Occipital lobe (tissue), 2 donors: ENCODE measurements around the gene KIF15. TPM values are rescaled to one million over a fixed set of nuclear protein-coding genes. Genes with fewer than 3 reads are reported as not detected.

Experiments used
- DNase-seq: peaks from one replicate; lab custom pipeline; 2025; lab: John Stamatoyannopoulos, UW
- total RNA-seq: library from RNA; depleted of rRNA; stranded (reverse); fragments of >200 nt; gene quantifications from one replicate; pipeline ENCODE4 v1.2.3, GENCODE V29; 2014

KIF15 gene
- total RNA-seq, 1 donor from 2014 or later: 6.4 TPM

DNA sequence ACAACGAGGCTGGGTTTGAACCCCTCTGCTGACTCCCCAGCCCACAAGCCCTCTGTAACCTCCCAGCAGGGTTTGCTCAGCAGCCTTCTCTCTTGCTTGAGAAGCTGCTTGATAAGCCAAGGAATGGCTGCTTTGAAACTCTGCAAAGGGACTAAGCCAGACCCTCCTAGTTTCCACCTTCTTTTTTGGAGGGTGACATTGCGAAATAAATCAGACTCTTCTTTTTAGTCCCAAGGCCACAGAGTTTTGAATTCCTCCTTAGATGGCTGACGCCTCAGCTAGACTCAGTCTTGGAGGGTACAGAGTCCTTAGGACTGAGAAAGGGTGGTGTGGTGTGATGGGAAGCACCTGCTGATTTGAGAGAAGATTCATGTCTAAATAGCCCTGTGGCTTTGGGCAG, 114.0 kb downstream of the KIF15 start:
- no peak for DNase-seq

DNA sequence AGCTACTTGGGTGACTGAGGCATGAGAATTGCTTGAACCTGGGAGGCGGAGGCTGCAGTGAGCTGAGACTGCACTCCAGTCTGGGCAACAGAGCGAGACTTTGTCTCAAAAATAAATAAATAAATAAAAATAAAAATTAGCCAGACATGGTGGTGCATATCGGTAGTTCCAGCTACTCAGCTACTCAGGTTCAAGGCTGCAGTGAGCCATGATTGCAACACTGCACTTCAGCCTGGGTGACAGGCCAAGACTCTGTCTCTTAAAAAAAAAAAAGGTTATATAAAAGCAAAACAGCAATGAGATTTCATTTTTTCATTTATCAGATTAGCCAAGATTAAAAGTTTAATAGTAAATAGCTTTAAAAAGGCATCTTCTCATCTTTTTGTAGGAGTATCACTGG, 115.7 kb downstream of the KIF15 start:
- no peak for DNase-seq

DNA sequence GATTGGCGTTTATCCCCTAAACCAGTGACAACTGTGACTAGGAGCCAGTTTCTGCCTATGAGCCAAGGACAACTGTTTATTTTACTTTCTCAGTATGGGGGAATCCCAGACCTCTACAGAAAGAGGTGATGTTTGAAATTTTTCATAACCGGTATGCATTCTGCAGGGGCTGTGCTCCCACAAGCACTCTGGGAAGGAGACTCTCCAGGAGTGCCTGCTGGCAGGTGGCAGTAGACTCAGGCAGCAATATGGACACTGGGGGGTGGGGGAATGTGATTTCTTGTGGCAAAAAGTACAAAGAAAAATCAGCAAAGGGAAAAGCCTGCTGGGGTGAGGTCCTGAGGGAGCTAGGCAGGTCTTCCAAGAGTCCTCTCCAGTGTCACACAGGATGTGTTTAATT, 118.7 kb downstream of the KIF15 start:
- DNase-seq: no peak

DNA sequence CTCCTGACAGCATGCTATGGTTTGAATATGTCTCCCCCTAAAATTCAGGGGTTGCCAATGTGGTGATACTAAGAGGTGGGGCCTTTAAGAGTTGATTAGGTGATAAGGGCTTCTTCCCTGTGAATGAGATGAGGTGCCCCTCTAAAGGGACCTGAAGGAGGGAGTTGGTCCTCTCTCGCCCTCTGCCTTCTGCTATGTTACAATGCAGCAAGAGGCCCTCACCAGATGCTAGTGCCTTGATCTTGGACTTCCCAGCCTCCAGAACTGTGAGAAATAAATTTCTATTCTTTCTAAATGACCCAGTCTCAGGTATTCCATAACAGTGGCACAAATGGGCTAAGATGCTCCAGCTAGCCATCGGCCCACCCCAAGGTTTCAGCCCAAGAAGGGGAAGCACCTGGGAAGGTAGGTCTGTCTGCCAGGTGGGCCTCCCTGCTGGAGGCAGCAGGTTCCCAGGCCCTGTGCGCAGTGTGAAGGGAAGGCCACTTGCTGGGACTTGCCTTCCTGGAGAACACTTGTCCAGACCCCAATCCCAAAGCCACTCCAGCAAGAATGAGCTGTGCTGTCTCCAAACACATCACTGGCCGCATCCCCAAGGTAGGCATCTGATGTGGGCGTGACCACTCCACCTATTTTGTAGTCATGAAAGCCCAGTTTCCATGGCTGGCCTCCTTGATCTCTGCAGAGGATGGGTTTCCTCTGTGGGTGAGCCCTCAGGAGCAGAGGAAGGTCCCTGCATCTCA, 121.8 kb downstream of the KIF15 start:
- no peak for DNase-seq

DNA sequence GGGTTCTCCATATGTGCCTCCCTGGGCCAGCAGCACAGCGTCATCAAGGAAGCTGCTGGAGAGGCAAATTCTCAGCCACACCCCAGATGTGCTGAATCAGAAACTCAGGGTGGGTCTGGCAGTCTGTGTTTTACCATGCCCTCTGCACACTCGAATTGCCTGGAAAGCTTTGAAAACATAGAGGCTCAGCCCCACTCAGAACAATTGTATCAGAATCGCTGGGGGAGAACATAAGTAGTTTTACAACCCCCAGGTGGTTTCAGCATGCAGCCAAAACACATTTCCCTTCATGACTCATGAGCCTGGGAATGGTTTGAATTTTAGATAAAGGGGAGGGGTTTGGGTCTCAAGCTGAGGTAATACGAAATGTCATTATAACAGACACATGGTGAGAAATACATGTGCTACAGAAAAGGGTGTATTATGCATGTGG, 122.4 kb downstream of the KIF15 start:
- DNase-seq: no peak

DNA sequence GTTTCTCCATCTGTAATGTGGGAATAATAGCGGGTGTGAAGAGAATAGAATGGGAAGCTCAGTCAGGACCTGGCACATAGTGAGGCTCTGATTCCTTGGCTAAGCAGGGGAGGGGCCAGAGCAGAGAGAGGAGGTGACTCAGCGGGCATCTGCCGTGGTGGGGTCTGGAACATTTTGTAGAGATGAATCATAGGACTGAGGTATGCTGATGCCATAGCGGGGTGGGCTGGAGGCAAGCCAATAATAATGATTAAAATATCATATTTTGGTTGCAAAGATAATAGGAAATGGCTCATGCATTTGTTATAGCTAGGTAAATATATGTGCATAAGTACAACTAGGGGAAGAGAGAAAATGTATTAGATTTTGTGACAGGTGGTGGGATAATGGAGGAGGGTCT, 124.0 kb downstream of the KIF15 start:
- DNase-seq: no peak

DNA sequence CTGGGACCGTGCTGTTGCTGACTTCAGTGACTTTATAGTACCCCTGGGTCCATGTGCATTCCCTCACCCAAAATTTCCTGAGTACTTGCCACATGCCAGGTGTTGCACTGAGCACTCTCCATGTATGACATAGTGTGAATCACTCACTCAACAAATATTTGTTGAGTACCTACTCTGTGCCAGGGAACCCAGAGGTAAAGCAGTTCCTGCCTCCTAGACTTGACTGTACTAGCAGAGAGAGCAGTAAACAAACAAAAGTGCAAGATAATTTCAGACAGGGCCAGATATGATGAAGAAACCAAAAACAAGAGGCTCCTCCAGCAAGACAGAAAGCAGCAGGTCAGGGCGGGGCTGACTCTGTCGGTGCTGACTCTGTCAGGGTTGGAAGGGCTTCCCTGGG, 125.0 kb downstream of the KIF15 start:
- DNase-seq: no peak

DNA sequence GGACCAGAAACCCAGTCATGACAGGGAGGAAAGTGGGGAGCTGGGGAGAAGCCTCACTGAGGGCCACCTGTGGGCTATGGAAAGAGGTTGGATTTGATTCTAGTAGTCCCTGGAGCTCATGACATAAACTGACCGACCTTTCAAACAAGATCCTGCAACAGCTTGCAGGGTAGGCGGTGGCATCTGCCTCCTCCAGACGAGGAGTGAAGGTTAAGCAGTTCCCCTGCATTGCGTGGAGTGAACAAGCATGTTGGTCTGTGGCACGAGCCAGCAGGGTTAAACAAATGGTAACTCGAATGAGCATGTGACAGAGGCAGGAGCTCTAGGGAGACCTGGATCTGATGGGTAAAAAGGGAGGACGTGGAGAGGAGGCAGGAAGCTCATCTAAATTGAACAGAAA, 125.5 kb downstream of the KIF15 start:
- no peak for DNase-seq

DNA sequence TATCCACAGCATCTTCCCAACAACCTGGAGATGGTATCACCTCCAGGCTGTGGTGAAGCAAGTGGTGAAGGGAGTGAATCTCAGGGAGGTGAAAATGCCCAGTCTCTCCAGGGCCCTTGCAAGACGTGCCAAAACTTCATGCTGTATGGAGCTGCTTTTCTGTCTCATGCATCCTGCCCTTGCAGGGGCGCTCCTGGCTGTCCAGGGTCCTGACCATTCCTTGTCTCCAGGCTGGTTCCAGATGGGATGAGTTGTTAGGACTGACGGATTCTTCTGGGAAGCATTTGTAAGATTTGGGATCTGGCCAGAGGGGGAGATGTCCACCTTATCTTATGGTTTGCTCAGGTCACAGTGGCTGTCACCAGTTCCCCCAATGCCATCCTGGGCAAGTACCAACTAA, 128.7 kb downstream of the KIF15 start:
- DNase-seq: no peak

DNA sequence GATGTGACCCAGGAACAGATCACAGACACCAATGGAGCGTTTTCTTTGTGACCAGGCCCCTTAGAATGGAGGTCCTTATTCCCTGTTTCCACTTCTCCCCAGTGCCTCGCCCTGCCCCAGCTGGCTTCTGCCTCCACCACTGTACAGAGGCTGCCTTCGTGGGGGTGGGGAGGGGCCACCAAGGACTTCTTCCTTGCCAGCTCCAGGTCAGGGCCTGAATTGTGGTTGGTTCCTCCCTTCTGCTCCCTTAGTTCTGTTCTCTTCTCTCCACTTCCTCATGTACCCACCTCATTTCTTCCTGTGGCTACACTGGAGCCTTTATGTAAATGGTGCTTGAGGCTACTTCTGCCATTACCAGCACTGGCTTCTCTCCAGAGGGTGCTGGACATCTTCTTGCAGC, 129.3 kb downstream of the KIF15 start:
- no peak for DNase-seq

DNA sequence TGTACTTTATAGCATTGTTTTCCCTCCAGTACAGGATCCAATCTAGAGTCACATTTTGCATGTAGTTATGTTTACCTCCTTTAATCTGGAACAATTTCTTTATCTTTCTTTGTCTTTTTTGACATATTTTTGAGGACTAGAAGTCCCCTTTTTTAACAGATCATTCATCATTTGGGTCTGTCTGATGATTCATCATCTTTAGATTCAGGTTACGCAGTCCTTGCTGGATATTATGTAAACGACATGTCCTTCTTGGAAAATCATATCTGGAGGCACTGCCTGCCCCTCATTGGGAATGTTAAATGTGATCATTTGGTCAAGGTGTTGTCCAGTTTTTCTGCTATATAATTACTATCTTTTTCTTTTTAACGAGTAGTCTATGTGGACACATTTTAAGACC, 131.1 kb downstream of the KIF15 start:
- no peak for DNase-seq

DNA sequence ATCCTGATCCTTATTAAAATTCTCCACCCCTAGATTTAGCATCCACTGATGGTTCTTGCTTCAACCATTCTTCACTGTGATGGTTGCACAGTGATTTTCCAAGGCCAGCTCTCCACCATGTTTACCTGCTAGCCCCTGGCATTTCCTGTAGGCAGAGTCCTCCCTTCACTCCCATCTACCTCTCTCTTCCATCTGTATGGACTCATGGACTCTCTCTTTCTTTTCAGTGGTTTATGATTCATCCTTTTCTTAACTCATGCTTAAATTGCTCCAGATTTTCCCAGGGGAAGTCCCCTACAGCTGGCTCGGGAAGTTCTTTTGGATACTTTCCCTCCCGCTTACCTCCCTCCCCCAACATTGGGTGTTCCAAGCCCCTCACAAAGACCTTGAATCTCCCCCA, 131.5 kb downstream of the KIF15 start:
- DNase-seq: no peak

DNA sequence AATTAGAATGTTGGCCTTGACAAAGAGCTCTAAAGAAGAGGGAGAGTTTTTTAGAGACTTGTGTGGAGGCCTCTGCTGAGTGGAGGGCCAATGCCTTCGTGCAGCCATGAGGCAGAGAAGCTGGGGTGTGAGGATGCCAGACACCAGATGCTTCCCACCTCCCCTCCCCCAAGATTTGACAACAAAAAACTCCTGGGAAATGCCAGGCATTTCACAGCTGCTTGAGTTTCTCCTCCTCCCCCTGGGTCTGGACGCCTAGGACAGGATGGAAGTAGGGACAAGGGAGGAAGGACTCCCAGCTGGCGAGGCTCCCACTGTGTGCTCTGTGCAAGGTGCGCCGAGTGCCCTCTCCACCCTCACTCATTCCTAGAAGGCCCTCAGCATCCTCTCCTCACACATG, 132.9 kb downstream of the KIF15 start:
- no peak for DNase-seq

DNA sequence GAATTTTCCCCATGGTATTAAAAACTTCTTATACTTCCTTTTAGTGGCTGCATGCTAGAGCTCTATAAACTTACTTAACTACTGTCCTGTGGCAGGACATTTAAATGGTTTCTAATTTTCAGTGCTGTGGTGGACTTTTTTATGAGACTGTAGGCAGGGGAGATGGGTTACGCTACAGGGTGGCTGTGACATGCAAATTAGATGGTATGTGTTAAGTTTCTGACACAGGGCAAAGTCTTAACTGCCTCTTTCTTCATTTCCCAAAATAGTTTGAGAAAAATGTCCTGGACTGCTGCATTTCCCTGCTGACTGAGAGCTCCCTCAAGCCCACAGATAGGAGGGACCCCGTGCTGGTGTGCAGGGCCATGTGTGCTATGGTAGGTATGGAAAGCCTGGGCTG, 134.8 kb downstream of the KIF15 start:
- no peak for DNase-seq

DNA sequence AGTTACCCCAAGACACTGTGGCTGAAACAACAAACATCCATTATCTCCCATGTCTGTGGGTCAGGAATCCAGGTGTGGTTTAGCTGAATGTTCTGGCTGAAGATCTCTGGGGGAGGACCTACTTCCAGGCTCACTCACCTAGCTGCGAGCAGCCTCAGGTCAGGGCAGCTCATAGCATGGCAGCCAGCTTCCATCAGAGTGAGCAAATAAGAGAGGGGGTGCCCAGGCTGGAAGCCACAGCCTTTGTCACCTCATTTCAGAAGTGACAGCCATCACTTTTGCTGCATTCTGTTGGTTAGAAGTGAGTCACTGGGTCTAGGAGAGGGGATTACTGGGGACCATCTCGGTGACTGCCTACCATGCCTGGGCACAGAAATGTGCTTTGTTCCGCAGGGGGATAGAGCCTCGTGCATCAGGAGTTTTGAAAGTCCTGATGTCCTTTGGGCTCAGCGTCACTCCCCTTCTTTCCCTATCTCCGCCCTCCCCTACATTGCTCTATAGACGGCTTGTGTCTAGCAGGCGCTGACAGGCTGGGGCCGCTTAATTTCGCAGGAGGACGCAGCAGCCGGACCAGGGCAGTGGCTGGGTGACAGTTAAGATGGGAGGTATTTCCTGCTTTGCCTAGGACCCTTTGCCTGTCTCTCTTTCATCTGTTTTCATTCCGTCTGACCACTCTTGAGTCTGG, 138.2 kb downstream of the KIF15 start:
- DNase-seq: no peak

DNA sequence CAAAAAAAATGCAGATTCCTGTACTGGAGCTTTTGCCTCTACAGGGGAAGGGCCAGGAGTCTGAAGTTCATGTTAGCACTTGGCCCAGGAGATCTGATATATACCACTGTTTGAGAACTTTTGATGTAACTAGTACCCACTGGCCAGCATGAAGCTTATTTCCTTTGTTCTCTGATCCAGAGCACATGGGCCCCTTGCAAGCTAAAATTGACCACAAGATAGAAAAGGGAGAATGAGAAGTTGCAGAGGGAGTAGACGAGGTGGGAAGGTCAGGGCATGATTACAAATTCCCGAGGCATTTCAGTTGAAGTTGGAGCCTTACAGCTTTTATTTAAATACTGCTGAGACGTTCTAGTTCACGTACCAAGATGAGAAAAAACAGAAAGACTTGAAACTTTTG, 141.0 kb downstream of the KIF15 start:
- DNase-seq: no peak

Other genes starting within 250 kb of the KIF15 start
- gene ZKSCAN7, start 206.6 kb upstream of the KIF15 start, total RNA-seq: 29.8 TPM
- 14.3 TPM for gene ZNF660, start 176.8 kb upstream of the KIF15 start, total RNA-seq
- gene ZNF197, start 136.8 kb upstream of the KIF15 start, total RNA-seq: 66.0 TPM
- 24.3 TPM for gene ZNF35, start 113.1 kb upstream of the KIF15 start, total RNA-seq
- 15.0 TPM for gene ZNF502, start 49.1 kb upstream of the KIF15 start, total RNA-seq
- gene ZNF501, start 32.2 kb upstream of the KIF15 start, total RNA-seq: 26.8 TPM
- 35.1 TPM for gene KIAA1143, start 175 bp upstream of the KIF15 start, total RNA-seq
- 6.9 TPM for gene TMEM42, start 100.1 kb downstream of the KIF15 start, total RNA-seq
- not detected for gene TGM4, start 112.8 kb downstream of the KIF15 start, total RNA-seq
- gene ZDHHC3, start 214.4 kb downstream of the KIF15 start, total RNA-seq: 41.8 TPM
- 24.2 TPM for gene EXOSC7, start 214.4 kb downstream of the KIF15 start, total RNA-seq